Tibial nerve (tissue), 4 donors: ENCODE data around the gene PFDN2. TPM values are rescaled to one million over a fixed set of nuclear protein-coding genes. Genes with fewer than 3 reads are reported as not detected.

Experiments
- DNase-seq, 2 donors: peaks; one replicate each; pipeline ENCODE4 v3.0.0-alpha.2; 2019; ENCODE audit warnings: low spot score in 2 of 2
- H3K27ac ChIP-seq, 4 donors: fragments of 200-600 bp; sonication (generic) in 3 of 4; one replicate each; pipeline ENCODE4 v1.5.1; 2017 to 2019; ENCODE audit warnings: mild to moderate bottlenecking in 1 of 4
- H3K27me3 ChIP-seq, 2 donors: fragments of 200-600 bp; sonication (generic) in 1 of 2; one replicate each; pipeline versions ENCODE4 v1.5.1 to v1.6.0; 2017 to 2019
- H3K36me3 ChIP-seq, 3 donors: fragments of 200-600 bp; sonication (generic); one replicate each; pipeline ENCODE4 v1.5.1; 2018 to 2019
- H3K4me1 ChIP-seq, 4 donors: fragments of 200-600 bp; sonication (generic) in 3 of 4; one replicate each; pipeline ENCODE4 v1.5.1; 2017 to 2019
- H3K4me3 ChIP-seq, 4 donors: fragments of 200-600 bp; sonication (generic) in 3 of 4; one replicate each; pipeline ENCODE4 v1.5.1; 2017 to 2019; ENCODE audit warnings: mild to moderate bottlenecking in 1 of 4, moderate library complexity in 1 of 4
- H3K9me3 ChIP-seq, 4 donors: fragments of 200-600 bp; sonication (generic) in 3 of 4; one replicate each; pipeline ENCODE4 v1.5.1; 2017 to 2019
- CTCF ChIP-seq, 5 experiments: fragments of 200-600 bp in 3 of 5; fragments of 450-650 bp in 2 of 5; sonication (generic) in 3 of 5; IDR thresholded peaks; one replicate each; pipeline ENCODE4 v1.5.1; 2016 to 2019; ENCODE audit warnings: antibody characterized with exemption in 5 of 5, mild to moderate bottlenecking in 3 of 5, moderate library complexity in 2 of 5
- EP300 ChIP-seq, 2 donors: sonication (generic); formaldehyde crosslinking; IDR thresholded peaks; one replicate each; pipeline ENCODE4 v1.6.1; 2017; ENCODE audit warnings: antibody characterized with exemption in 2 of 2, mild to moderate bottlenecking in 1 of 2
- POLR2A ChIP-seq, 2 donors: fragments of 450-650 bp; IDR thresholded peaks; one replicate each; pipeline ENCODE4 v1.6.1; 2017; ENCODE audit warnings: antibody characterized with exemption in 2 of 2, mild to moderate bottlenecking in 2 of 2, moderate library complexity in 2 of 2
- WGBS, 2 donors: methylation state at CpG; one replicate each; pipeline ENCODE4 v1.1.5; 2018; 5-methylcytosine and 5-hydroxymethylcytosine counted together
- total RNA-seq, 4 donors: library from RNA; depleted of rRNA; stranded (reverse); fragments of >200 nt; gene quantifications; one replicate each; pipeline ENCODE4 v1.1.0, GENCODE V29; 2016

The PFDN2 gene, protein sequence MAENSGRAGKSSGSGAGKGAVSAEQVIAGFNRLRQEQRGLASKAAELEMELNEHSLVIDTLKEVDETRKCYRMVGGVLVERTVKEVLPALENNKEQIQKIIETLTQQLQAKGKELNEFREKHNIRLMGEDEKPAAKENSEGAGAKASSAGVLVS
- total RNA-seq, result 10 to 100 TPM; 12.0 to 41.7 (median 39.8) TPM

DNA sequence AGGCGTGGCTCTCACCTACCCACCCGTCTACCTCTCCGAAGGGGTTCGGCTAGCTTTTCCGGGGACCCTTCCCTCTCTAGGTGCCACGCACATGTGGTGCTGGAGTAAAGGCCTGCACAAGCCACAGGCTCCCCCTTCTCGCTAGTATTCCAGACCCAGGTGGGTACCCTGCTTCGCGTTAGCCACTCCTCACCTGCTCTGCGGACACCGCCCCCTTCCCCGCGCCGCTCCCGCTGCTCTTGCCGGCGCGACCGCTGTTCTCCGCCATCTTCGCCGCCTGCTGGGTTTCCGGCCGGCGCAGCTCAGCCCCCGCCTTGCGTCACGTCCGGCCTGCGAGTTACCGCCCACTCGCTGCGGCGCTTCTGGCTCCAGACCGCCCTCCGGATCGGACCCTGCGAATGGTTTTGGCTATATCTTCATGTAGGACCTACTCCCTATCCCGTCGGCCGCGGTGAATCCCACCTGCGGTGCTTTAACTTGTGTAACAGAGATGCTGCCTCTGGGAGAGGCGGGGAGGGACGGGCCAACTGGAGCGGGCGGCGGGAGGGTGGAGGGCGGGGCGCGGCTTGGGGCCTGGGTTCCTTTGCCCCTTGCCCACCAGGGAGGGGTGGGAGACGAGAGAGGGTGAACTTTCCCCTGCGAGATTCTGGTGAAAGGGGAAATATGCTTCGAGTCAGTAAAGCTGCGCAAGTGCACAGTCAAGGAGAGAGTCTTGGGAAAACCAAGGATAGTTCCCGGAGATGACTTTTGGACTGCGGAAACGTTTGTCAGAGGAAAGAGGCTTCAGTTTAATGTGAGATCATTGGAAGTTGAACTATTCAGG is at the start of gene PFDN2, which contains the start of gene NIT1:
Gene PFDN2, minus strand, starts transcription at position 279 of the 823 bp plus-strand sequence. Its CDS starts 11 bp downstream, at position 268.
Gene NIT1, plus strand, starts transcription at position 347 of the 823 bp plus-strand sequence. Its CDS starts 72 bp downstream, at position 419.
- TF ChIP-seq CTCF (IDR thresholded peaks at IDR 0.05) (peak in 1 of 5 experiments; percentile 46), POLR2A (IDR thresholded peaks at IDR 0.05) (peak; percentile 81 to 87), EP300 (IDR thresholded peaks at IDR 0.05) (peak; percentile 56 to 95)
- Histone ChIP-seq H3K27me3 (no peaks in the 10 kb centered on the region), H3K4me3 (peak within 1 kb of the TSS; percentile 68 to 94 (median 90)), H3K4me1 (peaks cover 0 to 69% (median 35%) of the 10 kb centered on the region in 4 donors), H3K36me3 (peaks cover 0 to 32% (median 0%) of the 10 kb centered on the region in 3 donors), H3K9me3 (no peaks in the 10 kb centered on the region), H3K27ac (peak within 1 kb of the TSS; percentile 86 to 98 (median 96))
- peak; percentile 59 to 75 for DNase-seq
- 1% methylated on average over 54 to 58 of the region's 58 CpGs for WGBS, 2 donors

DNA sequence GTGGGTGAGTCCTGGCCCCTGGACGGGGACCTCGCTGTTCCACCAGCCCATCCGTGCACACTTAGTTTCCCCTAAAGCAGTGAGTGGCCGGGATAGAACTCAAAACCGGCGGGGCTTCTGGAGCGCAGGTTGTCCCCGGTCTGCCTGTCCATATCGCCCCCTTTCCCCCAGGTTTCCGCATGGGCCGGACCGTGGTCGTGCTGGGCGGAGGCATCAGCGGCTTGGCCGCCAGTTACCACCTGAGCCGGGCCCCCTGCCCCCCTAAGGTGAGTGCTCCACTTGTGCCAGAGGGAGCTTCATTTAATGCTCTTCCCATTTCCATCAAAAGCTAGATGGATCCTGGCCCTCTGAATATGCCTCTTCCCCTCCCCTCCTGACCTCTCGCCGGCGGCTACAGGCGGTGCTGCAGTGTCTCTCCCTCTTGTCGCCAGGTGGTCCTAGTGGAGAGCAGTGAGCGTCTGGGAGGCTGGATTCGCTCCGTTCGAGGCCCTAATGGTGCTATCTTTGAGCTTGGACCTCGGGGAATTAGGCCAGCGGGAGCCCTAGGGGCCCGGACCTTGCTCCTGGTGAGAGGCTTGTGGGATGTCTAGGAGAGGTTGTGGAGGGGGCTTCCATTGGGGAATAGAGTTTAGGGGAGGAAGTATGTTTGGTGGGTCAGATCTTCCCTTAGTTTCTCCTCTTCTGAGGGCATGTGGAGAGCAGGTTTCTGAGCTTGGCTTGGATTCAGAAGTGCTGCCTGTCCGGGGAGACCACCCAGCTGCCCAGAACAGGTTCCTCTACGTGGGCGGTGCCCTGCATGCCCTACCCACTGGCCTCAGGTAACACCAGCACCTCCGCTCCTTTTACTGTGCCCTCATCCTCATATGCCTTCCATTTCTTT is 49.1 kb upstream of the PFDN2 start:
- Histone ChIP-seq H3K4me3 (peak overlapping the region; percentile 62 to 87 (median 71)), H3K36me3 (peaks cover 0 to 66% (median 12%) of the 10 kb centered on the region in 3 donors), H3K4me1 (peaks cover 0 to 36% (median 13%) of the 10 kb centered on the region in 4 donors), H3K27me3 (no peaks in the 10 kb centered on the region), H3K9me3 (no peaks in the 10 kb centered on the region), H3K27ac (peak overlapping the region; percentile 62 to 96 (median 88))
- TF ChIP-seq CTCF (IDR thresholded peaks at IDR 0.05) (no peak), POLR2A (IDR thresholded peaks at IDR 0.05) (no peak), EP300 (IDR thresholded peaks at IDR 0.05) (no peak)
- DNase-seq, result no peak
- WGBS, 2 donors, result 7 to 10% methylated on average over 26 to 33 of the region's 33 CpGs

DNA sequence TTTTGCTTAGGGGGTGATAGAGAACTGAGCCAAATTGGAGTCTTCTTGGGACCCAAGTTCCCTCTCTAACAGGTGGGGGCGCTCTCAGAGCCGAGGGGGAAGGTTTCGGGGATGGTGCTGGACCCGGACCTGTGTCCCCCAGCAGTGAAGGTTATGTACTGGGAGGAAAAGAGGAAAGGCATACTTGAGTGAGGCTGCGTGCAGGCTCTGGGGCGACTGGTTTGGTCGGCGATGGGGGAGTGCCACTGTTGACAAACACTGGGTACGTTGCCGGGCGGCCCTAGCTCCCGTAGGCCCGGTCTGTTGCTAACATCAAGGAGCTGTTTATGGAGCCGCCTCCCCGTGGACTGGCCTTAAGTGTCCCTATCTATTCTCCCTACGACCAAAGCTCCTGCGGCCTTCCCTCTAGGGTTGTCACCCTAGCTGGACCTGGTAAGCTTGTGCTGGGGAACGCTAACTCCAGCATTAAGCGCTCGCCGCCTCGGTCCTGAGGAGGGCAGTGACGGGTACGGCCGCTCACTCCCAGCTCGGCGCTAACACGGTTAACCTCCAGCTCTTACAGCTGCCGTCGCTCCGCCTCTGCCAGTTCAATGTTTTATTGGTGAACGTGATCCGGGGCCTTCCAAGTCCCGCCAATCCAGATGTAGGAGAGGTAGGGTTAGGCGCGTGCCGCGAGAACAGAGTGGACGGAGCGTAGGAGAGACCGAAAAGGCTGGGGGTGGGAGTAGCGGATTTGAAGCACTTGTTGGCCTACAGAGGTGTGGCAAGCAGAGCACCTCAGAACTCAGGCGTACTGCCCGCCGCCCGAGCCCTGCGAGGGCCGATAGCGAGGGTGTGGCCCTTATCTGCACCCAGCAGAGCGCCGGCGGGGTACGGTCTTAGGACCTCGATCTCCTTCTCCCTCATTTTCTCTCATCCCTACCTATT is 48.2 kb upstream of the PFDN2 start, which contains the start of gene PPOX:
Gene PPOX, plus strand, starts transcription at position 685 of the 927 bp plus-strand sequence. CDS start 422 bp downstream, outside the sequence.
- H3K27me3 ChIP-seq, result no peaks in the 10 kb centered on the region
- no peaks in the 10 kb centered on the region for H3K9me3 ChIP-seq
- peak within 1 kb of the TSS; percentile 62 to 96 (median 88) for H3K27ac ChIP-seq
- H3K36me3 ChIP-seq, result peaks cover 0 to 66% (median 3%) of the 10 kb centered on the region in 3 donors
- peaks cover 0 to 45% (median 14%) of the 10 kb centered on the region in 4 donors for H3K4me1 ChIP-seq
- peak; percentile 95 to 97 for DNase-seq
- 1% methylated on average over 49 to 54 of the region's 54 CpGs for WGBS, 2 donors
- TF ChIP-seq CTCF (IDR thresholded peaks at IDR 0.05) (peak; percentile 38 to 61 (median 41)), POLR2A (IDR thresholded peaks at IDR 0.05) (peak in 1 of 2 donors; percentile 70), EP300 (IDR thresholded peaks at IDR 0.05) (peak; percentile 78 to 94)
- H3K4me3 ChIP-seq, result peak within 1 kb of the TSS; percentile 62 to 87 (median 71)

DNA sequence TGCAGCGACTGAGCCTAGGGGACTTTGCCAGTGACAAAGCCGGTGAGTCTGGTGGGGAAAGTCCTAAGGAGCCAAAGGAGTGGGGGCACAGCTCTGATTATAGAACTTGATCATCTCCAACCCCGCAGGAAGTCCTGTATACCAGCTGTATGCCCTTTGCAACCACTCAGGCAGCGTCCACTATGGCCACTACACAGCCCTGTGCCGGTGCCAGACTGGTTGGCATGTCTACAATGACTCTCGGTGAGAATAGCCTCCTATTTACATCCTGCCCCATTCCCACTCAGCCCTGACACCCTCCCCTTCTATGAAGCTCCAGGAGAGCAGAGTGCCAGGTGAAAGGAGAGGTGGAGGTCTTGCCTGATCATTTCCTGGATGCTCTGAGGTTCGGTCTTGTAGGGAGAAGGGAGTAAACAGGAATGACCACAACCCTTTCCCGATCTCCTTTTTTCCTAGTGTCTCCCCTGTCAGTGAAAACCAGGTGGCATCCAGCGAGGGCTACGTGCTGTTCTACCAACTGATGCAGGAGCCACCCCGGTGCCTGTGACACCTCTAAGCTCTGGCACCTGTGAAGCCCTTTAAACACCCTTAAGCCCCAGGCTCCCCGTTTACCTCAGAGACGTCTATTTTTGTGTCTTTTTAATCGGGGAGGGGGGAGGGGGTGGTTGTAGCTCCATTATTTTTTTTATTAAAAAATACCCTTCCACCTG is 47.2 kb upstream of the PFDN2 start:
- Histone ChIP-seq H3K27ac (peak overlapping the region; percentile 49 to 96 (median 88)), H3K36me3 (peaks cover 0 to 62% (median 0%) of the 10 kb centered on the region in 3 donors), H3K4me3 (peak overlapping the region in 3 of 4 donors; percentile 62 to 87 (median 75)), H3K27me3 (no peaks in the 10 kb centered on the region), H3K9me3 (no peaks in the 10 kb centered on the region), H3K4me1 (peaks cover 0 to 55% (median 21%) of the 10 kb centered on the region in 4 donors)
- TF ChIP-seq POLR2A (IDR thresholded peaks at IDR 0.05), result no peak
- no peak for TF ChIP-seq CTCF (IDR thresholded peaks at IDR 0.05)
- TF ChIP-seq EP300 (IDR thresholded peaks at IDR 0.05), result no peak
- WGBS, 2 donors, result 66 to 67% methylated on average over 14 of the region's 14 CpGs
- DNase-seq, result no peak
